Measurements from ENCODE around the gene TP63.

GRCh38 chr3:189589179-189589569 is 42.0 kb upstream of the TP63 start:
- no peak for TF ChIP-seq ZNF274 (IDR thresholded peaks at IDR 0.05; ENCODE audit: low read depth, low read length)
- TF ChIP-seq YY1 (IDR thresholded peaks at IDR 0.05; ENCODE audit: insufficient read depth, insufficient read length), result no peak
